Measurements from ENCODE around the gene HOXD3.

The HOXD3 gene

GRCh38 chr2:176151442-176152287 lies 5.4 kb upstream of the HOXD3 start, which contains the start of gene HOXD4:
TSS of gene HOXD4 (plus strand) at chr2:176151550. CDS start at chr2:176151634, 84 bp downstream.
- H3K4me2 ChIP-seq (ENCODE audit: low read length), result no peak within 1 kb of the TSS
- no peaks in the 10 kb centered on the region; the same call in 1 of the 2 replicates for H3K27me3 ChIP-seq (ENCODE audit: control insufficient read depth, low read length)
- no peaks in the 10 kb centered on the region for H3K9me3 ChIP-seq (ENCODE audit: control insufficient read depth, insufficient read depth, low read length)
- TF ChIP-seq CTCF (IDR thresholded peaks at IDR 0.05; ENCODE audit: low read depth, low read length, poor library complexity, severe bottlenecking), result no peak
- no peak for TF ChIP-seq EZH2phosphoT487 (IDR thresholded peaks at IDR 0.05; ENCODE audit: borderline replicate concordance, low read length)
- no peaks in the 10 kb centered on the region for H3K4me1 ChIP-seq (ENCODE audit: control insufficient read depth, low read length)
- H4K20me1 ChIP-seq (ENCODE audit: control insufficient read depth, insufficient read depth, low read depth, low read length), result no peaks in the 10 kb centered on the region
- H3F3A ChIP-seq (ENCODE audit: control insufficient read depth, insufficient read depth), result no peaks in the 10 kb centered on the region
- H3K79me2 ChIP-seq (ENCODE audit: control insufficient read depth, low read length), result no peaks in the 10 kb centered on the region
- no peaks in the 10 kb centered on the region for H3K36me3 ChIP-seq (ENCODE audit: control insufficient read depth, low read length)
- H3K9me2 ChIP-seq (replicated peaks; ENCODE audit: control insufficient read depth, low read length), result no peaks in the 10 kb centered on the region
- H3K27ac ChIP-seq (ENCODE audit: low read depth, low read length), result no peak within 1 kb of the TSS
- H3K4me3 ChIP-seq (ENCODE audit: low read length), result no peak within 1 kb of the TSS

GRCh38 chr2:176152350-176153181 lies 4.5 kb upstream of the HOXD3 start:
- H4K20me1 ChIP-seq (ENCODE audit: control insufficient read depth, insufficient read depth, low read depth, low read length), result no peaks in the 10 kb centered on the region
- H3K9me3 ChIP-seq (ENCODE audit: control insufficient read depth, insufficient read depth, low read length), result no peaks in the 10 kb centered on the region
- no peaks in the 10 kb centered on the region for H3K9me2 ChIP-seq (replicated peaks; ENCODE audit: control insufficient read depth, low read length)
- no peaks in the 10 kb centered on the region for H3F3A ChIP-seq (ENCODE audit: control insufficient read depth, insufficient read depth)
- H3K4me2 ChIP-seq (ENCODE audit: low read length), result no peak overlapping the region
- no peaks in the 10 kb centered on the region; the same call in 1 of the 2 replicates for H3K27me3 ChIP-seq (ENCODE audit: control insufficient read depth, low read length)
- no peak overlapping the region for H3K27ac ChIP-seq (ENCODE audit: low read depth, low read length)
- TF ChIP-seq CTCF (IDR thresholded peaks at IDR 0.05; ENCODE audit: low read depth, low read length, poor library complexity, severe bottlenecking) (no peak), EZH2phosphoT487 (IDR thresholded peaks at IDR 0.05; ENCODE audit: borderline replicate concordance, low read length) (no peak)
- H3K4me3 ChIP-seq (ENCODE audit: low read length), result no peak overlapping the region
- H3K4me1 ChIP-seq (ENCODE audit: control insufficient read depth, low read length), result no peaks in the 10 kb centered on the region
- H3K79me2 ChIP-seq (ENCODE audit: control insufficient read depth, low read length), result no peaks in the 10 kb centered on the region
- no peaks in the 10 kb centered on the region for H3K36me3 ChIP-seq (ENCODE audit: control insufficient read depth, low read length)

- Histone ChIP-seq H3K9me3 (ENCODE audit: control insufficient read depth, insufficient read depth, low read length) (no peaks in the 10 kb centered on the region), H3K79me2 (ENCODE audit: control insufficient read depth, low read length) (no peaks in the 10 kb centered on the region), H4K20me1 (ENCODE audit: control insufficient read depth, insufficient read depth, low read depth, low read length) (no peaks in the 10 kb centered on the region), H3K27me3 (ENCODE audit: control insufficient read depth, low read length) (no peaks in the 10 kb centered on the region), H3K4me1 (ENCODE audit: control insufficient read depth, low read length) (no peaks in the 10 kb centered on the region), H3K4me3 (ENCODE audit: low read length) (no peak overlapping the region), H3K27ac (ENCODE audit: low read depth, low read length) (no peak overlapping the region), H3K4me2 (ENCODE audit: low read length) (no peak overlapping the region), H3K9me2 (replicated peaks; ENCODE audit: control insufficient read depth, low read length) (no peaks in the 10 kb centered on the region), H3K36me3 (ENCODE audit: control insufficient read depth, low read length) (no peaks in the 10 kb centered on the region), H3F3A (ENCODE audit: control insufficient read depth, insufficient read depth) (no peaks in the 10 kb centered on the region)
- no peak for TF ChIP-seq EZH2phosphoT487 (IDR thresholded peaks at IDR 0.05; ENCODE audit: borderline replicate concordance, low read length)
- no peak for TF ChIP-seq CTCF (IDR thresholded peaks at IDR 0.05; ENCODE audit: low read depth, low read length, poor library complexity, severe bottlenecking)
Measured at GRCh38 chr2:176154576-176155252, 2.4 kb upstream of the HOXD3 start.

Measured in DOHH2 (cell line).